Adrenal gland (tissue), 12 donors: ENCODE results near the gene PLPPR4. TPM values are rescaled to one million over a fixed set of nuclear protein-coding genes. Genes with fewer than 3 reads are reported as not detected.
"Not testable (repeated sequence)": the region's sequence is repeated elsewhere in the genome, so short reads cannot be mapped to it uniquely, and the experiment has no call there.

Experiments
- DNase-seq, 7 donors: peaks; one replicate each; pipeline ENCODE4 v3.0.0-alpha.2; 2019 to 2020
- H3K27ac ChIP-seq, 5 donors: fragments of 200-600 bp; sonication (generic) in 4 of 5; 1 replicate in 3 of 5; 2 replicates in 2 of 5; pipeline versions ENCODE4 v1.5.1 to v1.8.0; 2016 to 2020; ENCODE audit warnings: mild to moderate bottlenecking in 1 of 5
- H3K27me3 ChIP-seq: fragments of 200-600 bp; 2 replicates; pipeline ENCODE4 v1.8.0; 2021
- H3K36me3 ChIP-seq, 2 donors: fragments of 200-600 bp; replicated peaks in 1 of 2; 1 replicate in 1 of 2; 2 replicates in 1 of 2; pipeline versions ENCODE4 v1.5.1 to v1.8.0; 2018 to 2022
- H3K4me1 ChIP-seq, 2 donors: fragments of 200-600 bp; replicated peaks in 1 of 2; 1 replicate in 1 of 2; 2 replicates in 1 of 2; pipeline versions ENCODE4 v1.5.1 to v1.8.0; 2018 to 2021
- H3K4me3 ChIP-seq, 4 donors: fragments of 200-600 bp; sonication (generic) in 3 of 4; one replicate each; pipeline ENCODE4 v1.5.1; 2016 to 2018
- H3K9me3 ChIP-seq, 3 donors: fragments of 200-600 bp; sonication (generic) in 1 of 3; replicated peaks in 1 of 3; 1 replicate in 2 of 3; 2 replicates in 1 of 3; pipeline versions ENCODE4 v1.5.1 to v1.8.0; 2016 to 2021
- CTCF ChIP-seq, 6 experiments: fragments of 450-650 bp in 4 of 6; fragments of 200-600 bp in 2 of 6; sonication (generic) in 1 of 6; IDR thresholded peaks; 1 replicate in 5 of 6; 2 replicates in 1 of 6; pipeline versions ENCODE4 v1.5.1 to v1.8.0; 2016 to 2021; ENCODE audit warnings: antibody characterized with exemption in 6 of 6, mild to moderate bottlenecking in 2 of 6, moderate library complexity in 1 of 6
- POLR2A ChIP-seq, 2 donors: fragments of 450-650 bp; IDR thresholded peaks; one replicate each; pipeline ENCODE4 v1.6.1; 2017; ENCODE audit warnings: antibody characterized with exemption in 2 of 2, mild to moderate bottlenecking in 2 of 2, moderate library complexity in 1 of 2
- WGBS, 4 donors: extraction: QIAGEN DNeasy Blood & Tissue Kit in 2 of 4; methylation state at CpG; one replicate each; pipeline versions ENCODE4 v1.1.5 to v1.1.7; 2013 to 2017; 5-methylcytosine and 5-hydroxymethylcytosine counted together
- intact Hi-C, 2 donors: fragments of 100-400 bp; cut with DNase I; formaldehyde crosslinking; loops; one replicate each; pipeline versions ENCODE4 v1.14.1 to v1.15.0; 2022 to 2023
- polyA plus RNA-seq, 3 donors: library from polyadenylated mRNA; stranded (reverse); fragments of 200-250 nt in 2 of 3; fragments of 350-450 nt in 1 of 3; fragmentation: Illumina TruSeq in 1 of 3; extraction: RNeasy Lipid Tissue Mini Kit (QIAGEN cat#74804) in 1 of 3; gene quantifications; one replicate each; pipeline ENCODE4 v1.2.3, GENCODE V29; 2013 to 2014
- total RNA-seq, 9 donors: library from RNA; depleted of rRNA in 4 of 9; stranded (reverse); fragments of >200 nt in 4 of 9; fragments of 120-200 nt in 1 of 9; fragmentation: NEBNext Ultra II Directional in 1 of 9; extraction: Animal tissue kit (Norgen Biotek cat#: 25700) in 1 of 9; gene quantifications; one replicate each; pipeline versions ENCODE4 v1.1.0 to v1.2.4, GENCODE V29; 2013 to 2023
- donor health status: healthy with polysubstance abuse.
- donor health status: Bipolar disorder and iron deficiency.
- donor health status: DM: yes; HTN: yes; CAD: no.
- donor health status: DM: no; HTN: no; CAD: no.
- donor health status: DM: no; HTN: no; CAD: no.
- donor health status: DM: yes; HTN: yes; CAD: no.

Gene PLPPR4
- total and polyA plus RNA-seq, 12 donors, result 0.04 to 1.3 (median 0.37) TPM; not detected in 3

DNA sequence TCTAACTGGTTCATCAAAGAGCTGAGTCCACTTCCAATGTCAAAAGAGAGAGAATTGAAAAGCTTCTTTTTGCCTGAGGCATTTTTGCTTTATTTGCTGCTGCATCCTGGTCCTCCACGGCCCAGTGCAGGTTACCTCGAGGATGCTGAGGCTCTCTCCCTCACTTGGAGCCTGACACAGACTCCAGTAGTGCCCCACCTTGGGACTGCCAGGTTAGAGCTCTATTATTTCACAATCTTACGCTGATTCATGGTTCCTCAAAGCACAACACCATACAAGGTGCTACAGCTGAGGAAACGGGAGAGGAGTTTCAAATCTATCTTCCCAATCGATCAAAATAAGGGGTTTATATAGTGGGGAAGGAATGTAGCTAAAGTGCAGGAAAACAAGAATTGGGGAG lies 13.6 kb upstream of the PLPPR4 start:
- DNase-seq, result no peak
- TF ChIP-seq POLR2A (IDR thresholded peaks at IDR 0.05) (no peak), CTCF (IDR thresholded peaks at IDR 0.05) (no peak)
- Histone ChIP-seq H3K27me3 (no peaks in the 10 kb centered on the region), H3K36me3 (no peaks in the 10 kb centered on the region), H3K27ac (no peak overlapping the region), H3K4me1 (no peaks in the 10 kb centered on the region), H3K9me3 (peaks cover 0 to 3% (median 0%) of the 10 kb centered on the region in 3 donors), H3K4me3 (no peak overlapping the region)
- intact Hi-C loops, result no loop called here
- 68 to 79% (median 76%) methylated on average over 5 of the region's 5 CpGs for WGBS, 4 donors

DNA sequence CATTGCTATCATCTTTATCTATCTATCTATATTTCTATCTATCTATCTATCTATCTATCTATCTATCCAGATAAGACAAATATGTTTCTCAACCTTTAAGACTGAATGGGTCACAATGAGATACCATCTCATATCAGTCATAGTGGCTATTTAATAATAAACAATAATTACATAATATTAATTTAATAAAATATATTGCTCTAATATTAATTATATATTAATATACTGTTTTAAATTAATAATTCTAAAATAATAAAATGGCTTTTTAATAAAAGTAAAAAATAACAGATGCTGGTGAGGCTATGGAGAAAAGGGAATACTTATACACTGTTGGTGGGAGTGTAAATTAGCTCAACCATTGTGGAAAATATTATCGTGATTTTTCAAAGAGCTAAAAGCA lies 13.0 kb upstream of the PLPPR4 start:
- Histone ChIP-seq H3K27me3 (no peaks in the 10 kb centered on the region), H3K4me3 (no peak overlapping the region), H3K27ac (no peak overlapping the region), H3K4me1 (no peaks in the 10 kb centered on the region), H3K9me3 (peaks cover 0 to 3% (median 0%) of the 10 kb centered on the region in 3 donors), H3K36me3 (no peaks in the 10 kb centered on the region)
- 70 to 98% (median 83%) methylated on average over 1 of the region's 1 CpG for WGBS, 4 donors
- intact Hi-C loops, result no loop called here
- no peak for DNase-seq
- TF ChIP-seq CTCF (IDR thresholded peaks at IDR 0.05), result no peak
- TF ChIP-seq POLR2A (IDR thresholded peaks at IDR 0.05), result no peak

- H3K27ac ChIP-seq, result no peak overlapping the region
- H3K27me3 ChIP-seq, result no peaks in the 10 kb centered on the region
- intact Hi-C loops, result no loop called here
- H3K4me1 ChIP-seq, result no peaks in the 10 kb centered on the region
- no peak overlapping the region for H3K4me3 ChIP-seq
- H3K9me3 ChIP-seq, result peaks cover 0 to 3% (median 0%) of the 10 kb centered on the region in 3 donors
- 58 to 70% (median 61%) methylated on average over 2 of the region's 2 CpGs for WGBS, 4 donors
- TF ChIP-seq CTCF (IDR thresholded peaks at IDR 0.05), result no peak
- no peak for TF ChIP-seq POLR2A (IDR thresholded peaks at IDR 0.05)
- DNase-seq, result no peak
- no peaks in the 10 kb centered on the region for H3K36me3 ChIP-seq
Observed at GRCh38 chr1:99252630-99253029, 11.7 kb upstream of the PLPPR4 start.

DNA sequence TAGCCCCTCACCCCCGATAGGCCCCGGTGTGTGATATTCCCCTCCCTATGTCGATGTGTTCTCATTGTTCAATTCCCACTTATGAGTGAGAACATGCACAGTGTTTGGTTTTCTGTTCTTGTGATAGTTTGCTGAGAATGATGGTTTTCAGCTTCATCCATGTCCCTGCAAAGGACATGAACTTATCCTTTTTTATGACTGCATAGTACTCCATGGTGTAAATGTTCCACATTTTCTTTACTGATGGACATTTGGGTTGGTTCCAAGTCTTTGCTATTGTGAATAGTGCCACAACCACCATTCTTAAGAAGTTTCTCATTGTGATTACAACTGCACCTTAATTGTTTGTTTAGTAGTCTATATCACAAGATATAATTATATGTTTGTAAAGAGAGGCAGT lies 3.9 kb upstream of the PLPPR4 start:
- H3K9me3 ChIP-seq, DNase-seq, H3K36me3 ChIP-seq, H3K4me1 ChIP-seq, H3K27ac ChIP-seq, intact Hi-C loops, H3K4me3 ChIP-seq, H3K27me3 ChIP-seq: not testable (repeated sequence)
- 95 to 100% (median 96%) methylated on average over 3 of the region's 3 CpGs for WGBS, 4 donors

- Histone ChIP-seq H3K4me1 (no peaks in the 10 kb centered on the region), H3K27me3 (peaks cover 4% of the 10 kb centered on the region), H3K9me3 (no peaks in the 10 kb centered on the region), H3K4me3 (no peak overlapping the region), H3K27ac (no peak overlapping the region), H3K36me3 (no peaks in the 10 kb centered on the region)
- 55 to 65% (median 60%) methylated on average over 3 of the region's 3 CpGs for WGBS, 4 donors
- intact Hi-C loops, result no loop called here
- TF ChIP-seq POLR2A (IDR thresholded peaks at IDR 0.05) (no peak), CTCF (IDR thresholded peaks at IDR 0.05) (no peak)
- no peak for DNase-seq
Observed at GRCh38 chr1:99265124-99265523, 832 bp downstream of the PLPPR4 start.
